Fibroblast of skin of right quadriceps (primary cell): ENCODE data around the gene STEAP1.

Experiments used
- DNase-seq: peaks from one replicate; pipeline ENCODE4 v3.0.0-alpha.2; 2013

Gene STEAP1

GRCh38 chr7:90213521-90213920, 59.3 kb downstream of the STEAP1 start:
- no peak for DNase-seq
